GM18519 (cell line): Measurements from ENCODE around the gene PRDM13.
"Not testable (repeated sequence)": the region's sequence is repeated elsewhere in the genome, so short reads cannot be mapped to it uniquely, and the experiment has no call there.

Experiments used
- ATAC-seq: cut with Tn5 transposase; IDR thresholded peaks from one replicate; pipeline ENCODE4 v1.9.1; 2021; ENCODE audit warnings: mild to moderate bottlenecking, moderate library complexity; ENCODE audit not compliant: unreplicated experiment, low FRiP score

PRDM13 gene

GRCh38 chr6:99606656-99607415 lies at the start of gene PRDM13:
TSS of gene PRDM13 (plus strand) at chr6:99606833. CDS start at chr6:99607035, 202 bp downstream.
- ATAC-seq: no peak

- ATAC-seq: no peak
These were observed 47.6 kb upstream of the PRDM13 start for GRCh38 chr6:99559057-99559456.

- ATAC-seq: no peak
These were observed 46.0 kb upstream of the PRDM13 start for GRCh38 chr6:99560668-99561067.

GRCh38 chr6:99563056-99563723 lies 43.4 kb upstream of the PRDM13 start:
- ATAC-seq: no peak

GRCh38 chr6:99568103-99568933 lies 38.3 kb upstream of the PRDM13 start, which contains the start of gene CCNC:
TSS of gene CCNC (minus strand) at chr6:99568660. CDS start at chr6:99568527, 133 bp downstream.
- peak; percentile 99 for ATAC-seq

- no peak for ATAC-seq
These were observed 32.5 kb upstream of the PRDM13 start for GRCh38 chr6:99573980-99574617.

- ATAC-seq: no peak
These were observed 30.9 kb upstream of the PRDM13 start for GRCh38 chr6:99575544-99576227.

GRCh38 chr6:99579781-99580180 lies 26.9 kb upstream of the PRDM13 start:
- no peak for ATAC-seq

- no peak for ATAC-seq
These were observed 18.8 kb upstream of the PRDM13 start for GRCh38 chr6:99587792-99588191.

- peak; percentile 95 for ATAC-seq
These were observed 17.9 kb upstream of the PRDM13 start for GRCh38 chr6:99588618-99589289.

GRCh38 chr6:99589290-99589672 lies 17.4 kb upstream of the PRDM13 start:
- no peak for ATAC-seq

- ATAC-seq: no peak
These were observed 16.6 kb upstream of the PRDM13 start for GRCh38 chr6:99589907-99590493.

- ATAC-seq: no peak
These were observed 15.6 kb upstream of the PRDM13 start for GRCh38 chr6:99590728-99591672.

- no peak for ATAC-seq
These were observed 14.8 kb upstream of the PRDM13 start for GRCh38 chr6:99591673-99592364.

- no peak for ATAC-seq
These were observed 13.7 kb upstream of the PRDM13 start for GRCh38 chr6:99592900-99593299.

- not testable (repeated sequence) for ATAC-seq
These were observed 11.9 kb upstream of the PRDM13 start for GRCh38 chr6:99594696-99595095.
